ENCODE measurements around the gene SYMPK. TPM values are rescaled to one million over a fixed set of nuclear protein-coding genes. Genes with fewer than 3 reads are reported as not detected.
A peak's percentile ranks its signal among the peaks of the same experiment; 100 is the strongest.

Gene SYMPK
- total RNA-seq, 5 donors from 2014 or later (not counting 1 experiment from before 2014, with no cell fraction given) = 89.7 to 102 (median 94.7) TPM

DNA sequence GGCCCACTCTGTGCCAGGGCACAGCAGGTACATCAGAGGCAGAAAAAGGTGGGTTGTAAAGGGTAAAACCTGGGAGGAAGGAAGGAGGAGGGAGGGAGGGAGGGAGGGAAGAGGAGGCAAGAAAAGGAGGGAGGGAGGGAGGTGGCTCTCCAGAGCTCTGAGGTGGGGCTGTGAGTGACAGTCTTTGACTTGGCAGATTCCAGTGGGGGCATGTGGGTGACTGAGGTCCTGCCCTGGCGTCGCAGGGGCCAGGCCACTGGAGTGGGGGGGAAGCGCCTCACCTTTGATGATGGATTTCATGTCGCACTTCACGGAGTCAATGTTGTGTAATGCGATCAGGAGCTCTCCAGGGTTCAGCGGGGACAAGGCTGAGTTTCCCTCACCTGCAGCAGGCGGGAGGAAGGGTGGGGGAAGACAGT is 41.8 kb downstream of the SYMPK start:
- ChIA-PET CTCF (no interaction called here), POLR2A (no interaction called here)
- DNase-seq (no peak), ATAC-seq (replicated peaks in 1 of 4) (no peak)
- no peaks in the 10 kb centered on the region for H3K27me3 ChIP-seq (replicated peaks in 1 of 2; ENCODE audit: control insufficient read depth in 2 of 2, extremely low read depth in 1 of 2, insufficient read depth in 2 of 2, low read length in 1 of 2)
- no peak overlapping the region for H3K4me3 ChIP-seq (ENCODE audit: control insufficient read depth in 1 of 2, extremely low read depth in 1 of 2, low read length in 1 of 2)
- WGBS (ENCODE audit: insufficient coverage) = 92% methylated on average over 8 of the region's 8 CpGs
- H3K4me1 ChIP-seq (ENCODE audit: control insufficient read depth in 1 of 2, extremely low read depth in 1 of 2, insufficient read depth in 2 of 2, low read length in 2 of 2) = peaks cover 0 to 10% of the 10 kb centered on the region in 2 experiments
- peaks cover 14 to 48% of the 10 kb centered on the region in 2 donors for H3K36me3 ChIP-seq (ENCODE audit: control insufficient read depth in 2 of 2, extremely low read depth in 1 of 2, insufficient read depth in 1 of 2, low read length in 1 of 2)
- peaks cover 0 to 3% (median 2%) of the 10 kb centered on the region in 3 donors for H3K4me1 Mint-ChIP-seq
- peaks cover 21% of the 10 kb centered on the region for H3K36me3 Mint-ChIP-seq
- no peak overlapping the region for H3K27ac ChIP-seq (ENCODE audit: low read length)
- no peaks in the 10 kb centered on the region for H3K9me3 Mint-ChIP-seq
- H3K27ac Mint-ChIP-seq = no peak overlapping the region
- H3K27me3 Mint-ChIP-seq = no peaks in the 10 kb centered on the region
- no peaks in the 10 kb centered on the region for H3K9me3 ChIP-seq
- H3K4me3 Mint-ChIP-seq = no peak overlapping the region

DNA sequence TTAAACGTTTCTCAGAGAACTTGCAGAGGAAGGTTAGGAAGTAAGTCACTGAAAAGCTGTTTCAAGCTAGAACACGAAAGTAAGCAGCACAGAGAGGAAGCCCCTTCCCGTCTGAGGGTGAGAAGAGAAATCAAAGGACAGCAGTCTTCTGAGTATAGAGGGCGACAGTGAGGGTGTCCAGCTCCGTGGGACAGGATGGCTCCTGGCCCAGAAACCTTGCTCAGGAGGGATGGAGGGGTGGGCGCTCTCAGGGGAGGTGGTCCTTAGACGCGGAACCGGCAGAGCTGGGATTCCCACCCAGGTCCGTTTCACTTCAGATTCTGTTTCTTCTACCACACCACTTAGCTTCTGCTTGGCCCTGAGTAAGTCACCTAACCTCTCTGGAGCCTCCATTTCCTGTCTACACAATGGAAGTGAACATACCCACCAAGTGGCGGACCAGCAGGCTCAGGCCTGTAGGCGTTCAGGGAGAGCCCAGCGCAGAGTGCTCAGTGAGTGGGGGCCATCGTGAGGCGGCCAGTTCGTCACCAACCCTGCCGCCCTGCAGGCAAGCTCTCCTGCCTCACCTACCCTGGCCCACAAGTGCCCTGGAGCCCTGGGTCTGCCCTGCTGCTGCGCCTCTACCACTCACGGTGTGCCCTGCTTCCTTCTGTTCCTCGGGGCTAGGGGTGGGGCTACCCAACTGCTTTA is 42.4 kb downstream of the SYMPK start:
- H3K27ac Mint-ChIP-seq = no peak overlapping the region
- H3K36me3 Mint-ChIP-seq = peaks cover 16% of the 10 kb centered on the region
- H3K4me1 Mint-ChIP-seq = peaks cover 0 to 3% (median 2%) of the 10 kb centered on the region in 3 donors
- H3K4me3 Mint-ChIP-seq = no peak overlapping the region
- H3K9me3 Mint-ChIP-seq = no peaks in the 10 kb centered on the region
- 85% methylated on average over 16 of the region's 20 CpGs for WGBS (ENCODE audit: insufficient coverage)
- Histone ChIP-seq H3K27ac (ENCODE audit: low read length) (no peak overlapping the region), H3K27me3 (replicated peaks in 1 of 2; ENCODE audit: control insufficient read depth in 2 of 2, extremely low read depth in 1 of 2, insufficient read depth in 2 of 2, low read length in 1 of 2) (peaks cover 0 to 4% of the 10 kb centered on the region in 2 experiments), H3K4me1 (ENCODE audit: control insufficient read depth in 1 of 2, extremely low read depth in 1 of 2, insufficient read depth in 2 of 2, low read length in 2 of 2) (peaks cover 3 to 16% of the 10 kb centered on the region in 2 experiments), H3K36me3 (ENCODE audit: control insufficient read depth in 2 of 2, extremely low read depth in 1 of 2, insufficient read depth in 1 of 2, low read length in 1 of 2) (peaks cover 14 to 43% of the 10 kb centered on the region in 2 donors), H3K4me3 (ENCODE audit: control insufficient read depth in 1 of 2, extremely low read depth in 1 of 2, low read length in 1 of 2) (no peak overlapping the region), H3K9me3 (no peaks in the 10 kb centered on the region)
- ATAC-seq (replicated peaks in 1 of 4) (no peak), DNase-seq (no peak)
- ChIA-PET CTCF (interaction anchor here in 1 of 2 donors (0.6 kb wide), 1 partner anchor 38 kb away, joined by 7 read pairs; no protein-coding TSS in a partner anchor), POLR2A (no interaction called here)
- no peaks in the 10 kb centered on the region for H3K27me3 Mint-ChIP-seq

DNA sequence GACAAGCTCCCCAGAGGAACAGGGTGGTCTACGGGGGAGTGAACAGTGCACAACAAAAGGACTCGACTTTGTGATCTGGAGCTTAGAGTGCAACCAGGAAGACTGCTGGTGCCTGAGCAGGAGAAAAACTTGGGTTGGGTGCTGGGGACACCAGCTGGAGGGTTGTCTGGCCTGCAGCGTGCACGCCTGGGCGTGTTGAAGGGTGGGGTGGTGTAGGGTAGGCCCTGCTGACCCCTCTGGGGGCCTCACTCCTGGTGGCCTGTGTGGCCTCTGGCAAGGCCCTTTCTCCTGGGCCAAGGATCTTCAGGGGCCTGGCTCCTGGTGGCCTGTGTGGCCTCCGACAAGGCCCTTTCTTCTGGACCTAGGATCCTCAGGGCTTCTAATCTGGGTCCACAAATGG is 43.2 kb downstream of the SYMPK start:
- no peak for ATAC-seq (replicated peaks in 1 of 4)
- Histone ChIP-seq H3K27ac (ENCODE audit: low read length) (no peak overlapping the region), H3K27me3 (replicated peaks in 1 of 2; ENCODE audit: control insufficient read depth in 2 of 2, extremely low read depth in 1 of 2, insufficient read depth in 2 of 2, low read length in 1 of 2) (peaks cover 0 to 9% of the 10 kb centered on the region in 2 experiments), H3K4me1 (ENCODE audit: control insufficient read depth in 1 of 2, extremely low read depth in 1 of 2, insufficient read depth in 2 of 2, low read length in 2 of 2) (peaks cover 3 to 22% of the 10 kb centered on the region in 2 experiments), H3K9me3 (no peaks in the 10 kb centered on the region), H3K36me3 (ENCODE audit: control insufficient read depth in 2 of 2, extremely low read depth in 1 of 2, insufficient read depth in 1 of 2, low read length in 1 of 2) (peaks cover 14 to 35% of the 10 kb centered on the region in 2 donors), H3K4me3 (ENCODE audit: control insufficient read depth in 1 of 2, extremely low read depth in 1 of 2, low read length in 1 of 2) (no peak overlapping the region)
- no peak for DNase-seq
- H3K27me3 Mint-ChIP-seq = no peaks in the 10 kb centered on the region
- H3K36me3 Mint-ChIP-seq = peaks cover 15% of the 10 kb centered on the region
- no peaks in the 10 kb centered on the region for H3K9me3 Mint-ChIP-seq
- H3K27ac Mint-ChIP-seq = no peak overlapping the region
- 94% methylated on average over 5 of the region's 6 CpGs for WGBS (ENCODE audit: insufficient coverage)
- H3K4me3 Mint-ChIP-seq = no peak overlapping the region
- POLR2A ChIA-PET = no interaction called here
- H3K4me1 Mint-ChIP-seq = peaks cover 0 to 3% (median 2%) of the 10 kb centered on the region in 3 donors
- CTCF ChIA-PET = interaction anchor here in 1 of 2 donors (0.6 kb wide), 1 partner anchor 77 kb away, joined by 6 read pairs; no protein-coding TSS in a partner anchor

- ATAC-seq (replicated peaks in 1 of 4) (peak in 1 of 4 experiments; percentile 20), DNase-seq (no peak)
- H3K4me1 Mint-ChIP-seq = peaks cover 0 to 3% (median 2%) of the 10 kb centered on the region in 3 donors
- no peaks in the 10 kb centered on the region for H3K9me3 ChIP-seq
- H3K27me3 Mint-ChIP-seq = peaks cover 0 to 8% of the 10 kb centered on the region in 2 donors
- no peaks in the 10 kb centered on the region for H3K9me3 Mint-ChIP-seq
- POLR2A ChIA-PET = no interaction called here
- CTCF ChIA-PET = interaction anchor here in 1 of 2 donors (1.4 kb wide), 1 partner anchor 83 kb away, joined by 3 read pairs; no protein-coding TSS in a partner anchor
- peaks cover 3 to 27% of the 10 kb centered on the region in 2 experiments for H3K4me1 ChIP-seq (ENCODE audit: control insufficient read depth in 1 of 2, extremely low read depth in 1 of 2, insufficient read depth in 2 of 2, low read length in 2 of 2)
- no peak overlapping the region for H3K4me3 ChIP-seq (ENCODE audit: control insufficient read depth in 1 of 2, extremely low read depth in 1 of 2, low read length in 1 of 2)
- peaks cover 14 to 18% of the 10 kb centered on the region in 2 donors for H3K36me3 ChIP-seq (ENCODE audit: control insufficient read depth in 2 of 2, extremely low read depth in 1 of 2, insufficient read depth in 1 of 2, low read length in 1 of 2)
- no peak overlapping the region for H3K27ac ChIP-seq (ENCODE audit: low read length)
- peaks cover 9% of the 10 kb centered on the region for H3K36me3 Mint-ChIP-seq
- H3K27ac Mint-ChIP-seq = no peak overlapping the region
- peaks cover 0 to 15% of the 10 kb centered on the region in 2 experiments for H3K27me3 ChIP-seq (replicated peaks in 1 of 2; ENCODE audit: control insufficient read depth in 2 of 2, extremely low read depth in 1 of 2, insufficient read depth in 2 of 2, low read length in 1 of 2)
- 92% methylated on average over 17 of the region's 19 CpGs for WGBS (ENCODE audit: insufficient coverage)
- H3K4me3 Mint-ChIP-seq = no peak overlapping the region
Measured at GRCh38 chr19:45817725-45818301, 45.1 kb downstream of the SYMPK start.

GRCh38 chr19:45817010-45817724 is 45.8 kb downstream of the SYMPK start:
- peaks cover 3 to 8% of the 10 kb centered on the region in 2 donors for H3K27me3 Mint-ChIP-seq
- WGBS (ENCODE audit: insufficient coverage) = 20% methylated on average over 17 of the region's 24 CpGs

More at GRCh38 chr19:45817010-45817724, 45.8 kb downstream of the SYMPK start:
- H3K4me3 ChIP-seq (ENCODE audit: control insufficient read depth in 1 of 2, extremely low read depth in 1 of 2, low read length in 1 of 2) = no peak overlapping the region
- peaks cover 0 to 19% of the 10 kb centered on the region in 2 experiments for H3K27me3 ChIP-seq (replicated peaks in 1 of 2; ENCODE audit: control insufficient read depth in 2 of 2, extremely low read depth in 1 of 2, insufficient read depth in 2 of 2, low read length in 1 of 2)
- peaks cover 11 to 12% of the 10 kb centered on the region in 2 donors for H3K36me3 ChIP-seq (ENCODE audit: control insufficient read depth in 2 of 2, extremely low read depth in 1 of 2, insufficient read depth in 1 of 2, low read length in 1 of 2)
- ATAC-seq (replicated peaks in 1 of 4) (peak; percentile 96 to 97 (median 97)), DNase-seq (peak; percentile 86 to 98 (median 94))
- no peak overlapping the region for H3K27ac ChIP-seq (ENCODE audit: low read length)
- H3K4me1 Mint-ChIP-seq = peaks cover 0 to 3% (median 2%) of the 10 kb centered on the region in 3 donors
- H3K4me1 ChIP-seq (ENCODE audit: control insufficient read depth in 1 of 2, extremely low read depth in 1 of 2, insufficient read depth in 2 of 2, low read length in 2 of 2) = peaks cover 3 to 27% of the 10 kb centered on the region in 2 experiments
- H3K27ac Mint-ChIP-seq = no peak overlapping the region
- POLR2A ChIA-PET = no interaction called here
- peaks cover 9% of the 10 kb centered on the region for H3K36me3 Mint-ChIP-seq
- no peak overlapping the region for H3K4me3 Mint-ChIP-seq
- H3K9me3 ChIP-seq = no peaks in the 10 kb centered on the region
- H3K9me3 Mint-ChIP-seq = no peaks in the 10 kb centered on the region
- CTCF ChIA-PET = interaction anchor here (0.6 to 1.4 kb wide), 9 partner anchors 18 to 283 kb away, joined by 3 to 8 read pairs (median 4); partner anchors contain the start of genes MYPOP (in 1 of the 2) and SIX5 (in 1 of the 2)

All from T-cell (primary cell).